Right lobe of liver (tissue), 4 donors: ENCODE measurements around the gene PPP1R15B.

ENCODE experiments used
- CTCF ChIP-seq, 4 donors: fragments of 200-600 bp in 3 of 4; fragments of 450-650 bp in 1 of 4; IDR thresholded peaks; one replicate each; pipeline versions ENCODE4 v1.5.1 to v1.8.0; 2016 to 2022; ENCODE audit warnings: antibody characterized with exemption in 4 of 4, mild to moderate bottlenecking in 2 of 4
- POLR2A ChIP-seq: fragments of 450-650 bp; IDR thresholded peaks from one replicate; pipeline ENCODE4 v1.6.1; 2017; ENCODE audit warnings: antibody characterized with exemption, mild to moderate bottlenecking
- donor health status: DM: no; HTN: no; CAD: no.
- donor health status: DM: no; HTN: no; CAD: no.
- donor health status: DM: no; HTN: yes; CAD: no.

GRCh38 chr1:204455063-204455830 is 43.6 kb upstream of the PPP1R15B start:
- no peak for TF ChIP-seq CTCF (IDR thresholded peaks at IDR 0.05)
- no peak for TF ChIP-seq POLR2A
